NCI-H1092 (cell line): ENCODE results near the gene TBC1D22A.

Experiments
- DNase-seq: peaks from one replicate; lab custom pipeline; 2025; lab: John Stamatoyannopoulos, UW

TBC1D22A gene

DNA sequence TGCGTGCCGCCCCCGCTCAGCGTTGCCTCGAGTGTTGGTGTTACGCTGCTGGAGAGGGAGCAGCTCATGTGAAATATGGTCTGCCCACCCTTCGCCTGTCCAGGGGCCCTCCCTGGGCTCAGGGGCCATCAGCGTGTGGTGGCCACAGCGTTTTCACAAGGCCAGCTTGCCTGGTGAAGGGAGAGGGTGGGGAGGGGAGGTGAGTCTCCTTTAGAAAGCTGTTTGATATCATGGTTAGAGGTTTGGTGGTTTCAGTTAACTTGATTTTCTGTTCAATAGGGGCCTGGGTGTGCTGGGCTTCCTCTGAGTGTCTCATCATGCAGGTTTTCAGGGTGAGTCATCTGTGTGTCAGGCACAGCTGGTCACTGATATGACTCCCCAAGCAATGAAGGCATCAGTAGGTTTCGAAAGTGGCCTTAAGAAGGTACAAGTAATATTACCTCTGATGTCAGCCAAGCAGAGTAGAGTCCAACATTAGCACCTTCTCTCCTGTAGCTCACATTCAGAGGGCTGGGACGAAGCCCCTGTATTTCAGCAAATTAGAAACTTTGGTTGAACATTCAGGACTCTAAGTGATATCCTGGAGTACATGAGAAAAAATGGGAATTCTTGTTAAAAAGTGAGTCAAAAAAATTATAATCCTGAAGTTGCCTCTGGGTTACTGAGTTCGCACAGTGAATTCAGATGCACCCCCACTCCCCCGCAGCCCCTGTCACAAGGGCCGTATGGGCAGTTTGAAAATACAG lies 172.5 kb downstream of the TBC1D22A start:
- no peak for DNase-seq

DNA sequence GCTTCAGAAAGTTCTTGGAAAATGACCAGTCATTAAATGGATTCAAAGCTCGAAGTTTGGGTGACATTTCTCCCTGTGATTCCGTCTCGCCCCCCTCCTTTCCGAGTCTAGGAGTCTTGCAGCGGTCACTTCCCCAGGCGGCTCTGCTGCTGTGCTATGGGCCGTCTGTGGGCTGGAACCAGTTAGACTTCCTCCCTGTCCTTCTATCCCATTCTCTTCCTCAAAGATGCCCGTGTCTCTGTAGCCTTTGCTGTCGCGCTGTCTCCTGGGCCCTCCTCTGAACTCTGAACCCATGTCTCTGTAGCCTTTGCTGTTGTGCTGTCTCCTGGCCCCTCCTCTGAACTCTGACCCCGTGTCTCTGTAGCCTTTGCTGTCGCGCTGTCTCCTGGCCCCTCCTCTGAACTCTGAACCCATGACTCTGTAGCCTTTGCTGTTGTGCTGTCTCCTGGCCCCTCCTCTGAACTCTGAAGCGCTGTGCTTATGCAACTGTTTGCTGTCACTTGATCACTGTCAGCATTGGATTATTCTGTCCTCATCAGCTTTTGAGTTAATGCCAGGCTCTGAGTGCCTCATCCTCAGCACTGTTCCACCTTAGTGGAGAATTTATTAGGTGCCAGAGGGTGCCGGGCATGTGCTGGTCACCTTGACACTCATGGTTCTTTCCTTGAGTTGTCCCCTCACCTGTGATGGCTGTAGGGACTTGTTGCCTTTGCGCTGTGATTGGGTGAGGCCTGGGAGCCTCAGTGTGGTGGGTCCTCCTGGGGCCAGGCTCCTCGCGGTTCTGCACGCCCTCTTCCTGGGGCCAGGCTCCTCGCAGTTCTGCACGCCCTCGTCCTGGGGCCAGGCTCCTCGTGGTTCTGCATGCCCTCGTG lies 173.3 kb downstream of the TBC1D22A start:
- DNase-seq = no peak

DNA sequence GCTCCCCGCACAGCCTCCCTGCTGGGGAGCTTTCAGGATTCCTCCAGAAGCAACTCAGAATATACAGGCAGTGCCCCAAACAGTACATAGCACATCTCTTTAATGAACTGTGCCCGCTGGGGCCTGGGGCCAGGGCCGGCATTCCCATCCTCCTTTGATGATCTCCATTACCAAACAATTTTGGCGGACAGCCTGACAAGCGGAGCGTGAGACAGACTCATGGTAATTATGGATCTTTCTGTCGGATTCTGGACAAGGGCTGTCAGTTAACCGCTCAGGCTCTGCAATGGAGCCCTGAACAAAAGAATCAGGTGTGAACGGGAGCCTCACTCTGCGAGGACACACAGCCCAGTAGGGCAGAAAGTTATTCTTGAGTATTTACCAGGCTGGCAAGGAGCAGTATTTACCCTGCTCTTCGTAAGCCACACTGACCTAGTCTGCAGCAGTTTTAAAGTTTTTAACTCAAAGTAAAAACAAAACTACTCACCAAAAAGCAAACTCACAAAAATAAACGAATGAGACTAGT lies 174.0 kb downstream of the TBC1D22A start:
- no peak for DNase-seq

DNA sequence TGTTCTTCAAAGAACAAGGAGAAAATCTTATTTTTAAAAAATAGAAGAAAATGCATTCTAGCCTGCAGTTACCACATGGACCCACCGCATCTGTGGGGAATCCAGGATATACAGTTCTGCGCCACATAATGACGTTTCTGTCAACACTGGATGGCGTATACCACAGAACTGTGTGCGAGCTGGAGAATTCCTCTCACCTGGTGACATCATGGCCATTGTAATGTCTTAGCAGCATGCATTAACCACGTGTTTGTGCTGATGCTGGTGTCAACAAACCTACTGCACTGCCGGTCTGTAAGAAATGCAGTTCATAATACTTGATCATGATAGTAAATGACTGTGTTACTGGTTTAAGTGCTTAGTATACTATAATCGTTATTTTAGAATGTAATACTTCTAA lies 174.7 kb downstream of the TBC1D22A start:
- no peak for DNase-seq

DNA sequence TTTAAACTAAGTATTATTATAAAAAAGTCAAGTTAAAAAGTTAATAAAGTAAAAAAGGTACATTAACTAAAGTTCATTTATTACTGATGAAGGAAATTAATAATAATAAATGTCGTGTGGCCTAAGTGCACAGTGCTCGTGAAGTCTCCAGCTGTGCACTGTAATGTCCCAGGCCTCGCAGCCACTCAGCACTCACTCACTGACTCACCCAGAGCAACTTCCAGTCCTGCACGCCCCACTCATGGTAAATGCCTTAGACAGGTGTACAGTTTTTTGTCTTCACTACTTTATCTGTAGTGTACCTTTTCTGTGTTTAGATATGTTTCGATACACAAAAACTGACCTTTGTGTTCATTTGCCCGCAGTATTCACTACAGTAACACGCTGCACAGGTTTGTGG lies 175.5 kb downstream of the TBC1D22A start:
- no peak for DNase-seq

DNA sequence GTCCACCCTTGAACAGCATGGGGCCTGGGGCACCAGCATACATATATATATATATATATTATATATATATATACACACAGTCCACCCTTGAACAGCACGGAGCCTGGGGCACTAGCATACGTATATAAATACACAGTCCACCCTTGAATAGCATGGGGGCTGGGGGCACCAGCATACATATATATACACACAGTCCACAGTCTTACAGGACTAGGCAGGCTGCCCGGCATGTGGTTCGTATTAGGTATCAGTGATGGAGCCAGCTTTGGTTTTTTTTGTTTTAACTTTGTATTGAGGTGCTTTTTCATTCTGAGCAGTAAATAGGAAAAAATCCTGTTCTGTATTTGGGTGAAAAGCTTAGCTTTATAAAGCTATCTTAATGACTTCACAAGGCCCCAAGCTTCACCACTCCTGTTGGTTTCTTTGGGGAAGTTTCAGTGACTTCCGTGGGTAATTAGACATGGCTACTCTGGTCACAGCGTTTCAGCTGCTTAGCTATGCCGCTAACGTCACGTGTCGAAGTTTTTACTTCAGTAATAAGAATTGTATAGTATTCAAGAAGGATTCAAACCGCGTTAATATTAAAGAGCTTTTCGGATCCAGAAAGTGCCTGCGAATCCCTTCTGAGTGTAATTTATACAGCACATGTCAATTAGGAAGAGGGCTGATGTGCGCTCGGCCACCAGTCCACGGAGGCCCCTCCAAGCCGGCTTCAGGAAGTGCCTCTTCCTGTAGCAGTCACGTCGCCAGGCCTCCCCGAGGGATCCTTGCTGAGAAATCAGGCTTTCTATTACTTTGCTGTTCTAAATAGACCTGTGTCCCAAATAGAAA lies 179.7 kb downstream of the TBC1D22A start:
- no peak for DNase-seq

DNA sequence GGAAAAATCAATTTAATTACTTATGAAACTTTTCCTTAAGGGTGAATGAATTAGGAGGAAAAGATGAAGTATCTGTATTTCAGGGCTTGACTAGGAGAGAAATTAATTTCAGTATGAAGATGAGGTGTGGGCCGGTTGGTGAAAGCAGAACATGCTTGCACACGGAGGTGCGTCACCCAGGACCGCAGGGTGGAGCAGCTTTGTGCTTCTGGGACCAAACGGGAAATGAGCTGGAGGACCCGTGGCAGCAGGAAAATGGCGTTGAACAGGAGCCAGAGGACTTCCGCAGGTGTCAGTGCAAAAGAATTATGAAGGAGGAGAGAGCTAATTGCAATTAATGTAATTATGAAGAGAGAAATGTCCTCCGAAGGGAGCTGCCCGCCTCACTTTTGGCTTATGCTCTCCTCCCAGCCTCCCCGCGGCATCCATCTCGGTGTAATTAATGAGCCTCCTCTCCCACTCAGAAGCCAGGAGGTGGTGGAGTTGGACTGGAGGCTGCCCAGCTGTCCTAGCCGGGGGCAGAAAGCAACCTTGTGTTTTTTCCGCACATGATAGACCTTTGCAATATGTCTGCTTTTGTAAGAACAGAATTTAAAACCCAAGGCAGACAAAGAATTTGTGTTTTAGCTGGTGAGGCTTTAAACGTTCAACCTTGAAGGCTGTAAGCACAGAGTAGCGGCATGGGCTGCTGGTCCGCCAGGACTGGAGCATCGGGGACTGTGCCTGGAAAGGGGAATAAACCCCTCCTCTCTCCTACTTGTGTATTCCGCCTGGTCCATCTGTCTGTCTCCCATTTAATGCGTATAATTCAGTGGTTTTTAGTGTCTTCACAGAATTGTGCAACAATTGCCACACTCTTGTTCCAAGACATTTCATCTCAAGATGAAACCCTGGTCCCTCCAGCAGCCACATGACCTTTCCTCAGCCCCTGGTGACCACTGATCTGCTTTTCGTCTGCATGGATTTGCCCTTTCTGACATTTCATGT lies 180.6 kb downstream of the TBC1D22A start:
- no peak for DNase-seq

DNA sequence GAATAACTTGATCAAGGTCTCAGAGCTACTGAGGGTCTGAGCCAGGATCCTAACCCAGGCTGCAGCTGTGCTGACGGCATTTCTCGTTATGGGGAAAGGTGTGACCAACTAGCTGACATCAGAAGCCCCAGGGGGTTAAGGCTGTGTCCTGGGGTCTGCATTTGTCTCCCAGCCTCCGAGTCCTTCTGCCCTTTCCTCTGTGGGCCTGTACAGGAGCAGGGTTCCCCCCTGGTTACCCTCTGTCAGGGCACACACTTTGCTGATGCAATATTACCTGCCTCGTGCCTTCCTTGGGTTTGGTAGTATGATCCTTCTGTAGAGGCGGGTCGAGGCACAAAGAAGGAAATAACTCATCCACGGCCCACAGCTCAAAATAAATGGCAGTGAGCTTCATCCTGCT lies 183.0 kb downstream of the TBC1D22A start:
- DNase-seq = no peak

DNA sequence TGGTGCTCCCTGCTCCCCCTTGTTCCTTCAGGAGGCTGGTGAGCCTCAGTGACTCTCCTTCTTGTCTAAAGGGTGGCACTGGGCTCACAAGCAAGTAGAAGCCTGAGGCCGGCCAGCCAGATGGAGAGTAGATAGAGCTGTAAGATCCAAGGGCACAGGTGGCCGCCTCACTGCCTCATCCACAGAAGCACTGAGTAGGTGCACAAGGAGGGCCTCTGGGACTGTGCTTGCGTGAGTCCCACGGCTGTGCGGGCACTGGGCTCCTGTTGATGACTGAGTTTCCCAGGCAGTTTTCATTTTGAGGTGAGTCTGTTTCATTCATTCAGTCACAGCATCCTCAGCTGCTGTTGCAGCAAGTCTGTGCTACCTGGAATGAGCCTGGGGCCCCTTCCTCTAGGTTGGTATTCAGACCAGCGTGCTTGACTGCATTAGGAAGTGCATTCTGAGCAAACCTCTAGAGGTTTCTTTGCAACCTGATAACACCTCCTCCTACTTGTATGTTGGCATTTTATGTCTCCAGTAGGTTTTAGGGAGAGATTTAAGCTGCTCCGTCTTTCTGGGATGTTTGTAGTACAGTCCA lies 184.0 kb downstream of the TBC1D22A start:
- no peak for DNase-seq

DNA sequence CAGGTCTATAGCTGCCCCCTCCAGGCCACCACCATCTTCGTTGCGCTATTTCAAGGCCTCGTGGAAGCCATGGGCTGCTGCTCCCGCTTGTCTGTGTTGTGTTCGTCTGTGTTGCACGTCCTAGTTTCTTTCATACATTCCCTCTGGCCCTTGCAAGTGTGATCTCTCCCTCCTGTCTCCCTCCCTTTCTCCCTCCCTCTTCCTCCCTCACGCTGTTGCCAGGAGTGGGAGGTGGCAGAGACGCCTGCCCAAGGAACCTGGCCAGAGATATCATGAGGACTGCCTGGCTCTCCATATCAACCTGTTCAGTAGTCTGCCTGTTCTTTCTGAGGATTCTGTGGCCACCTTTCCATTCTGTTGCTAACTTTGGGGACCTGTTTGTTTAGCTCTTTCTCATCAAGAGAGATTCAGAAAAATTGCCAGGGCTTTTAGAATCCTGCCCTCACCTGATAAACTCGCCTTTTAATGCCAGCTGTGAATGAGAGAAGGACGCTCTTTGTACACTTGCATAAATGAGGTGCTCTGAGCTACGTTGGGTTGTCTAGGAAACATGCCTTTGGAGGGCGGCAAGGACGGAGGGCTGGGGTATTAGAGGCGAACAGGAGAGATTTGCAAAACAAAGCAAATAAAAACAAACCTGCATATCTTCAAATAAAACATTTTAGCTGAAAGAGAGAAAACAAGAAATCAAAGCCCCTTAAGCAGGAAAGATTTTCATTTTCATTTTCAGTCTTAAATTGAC lies 185.2 kb downstream of the TBC1D22A start:
- DNase-seq = no peak

DNA sequence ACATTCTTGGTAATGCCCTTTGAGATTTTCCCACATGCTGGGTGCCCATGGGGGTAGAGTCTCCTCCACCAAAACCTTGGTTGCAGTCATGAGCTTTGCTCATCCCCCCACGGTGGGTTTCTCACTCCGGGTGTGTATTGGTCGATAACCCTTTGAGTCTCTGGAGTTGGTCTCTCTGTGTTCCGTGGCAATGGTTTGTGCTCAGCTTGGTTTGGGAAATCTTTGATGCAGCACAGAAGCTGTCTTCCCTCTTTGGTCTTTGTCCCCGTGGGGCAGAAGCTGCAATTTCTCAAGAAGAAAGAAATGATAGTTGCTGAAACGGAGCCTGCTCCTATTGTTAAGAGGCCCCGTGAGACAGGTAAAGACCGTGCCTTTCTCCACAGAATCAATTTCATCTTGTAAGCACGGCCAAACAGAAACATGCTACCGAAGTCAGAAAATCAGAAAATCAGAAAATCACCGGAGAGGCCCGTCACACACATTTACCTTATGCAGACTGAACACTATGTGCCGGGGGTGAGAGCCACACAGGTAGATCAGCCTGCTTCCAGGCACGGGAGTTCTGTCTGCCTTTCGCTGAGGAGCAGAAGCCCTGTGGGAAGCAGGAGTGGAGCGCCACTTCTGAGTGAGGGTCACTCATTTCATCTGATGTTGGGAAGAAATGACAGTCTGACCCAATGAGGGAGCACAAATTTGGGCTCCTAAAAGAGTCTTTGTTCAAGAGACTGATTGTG lies 186.1 kb downstream of the TBC1D22A start:
- DNase-seq = no peak

DNA sequence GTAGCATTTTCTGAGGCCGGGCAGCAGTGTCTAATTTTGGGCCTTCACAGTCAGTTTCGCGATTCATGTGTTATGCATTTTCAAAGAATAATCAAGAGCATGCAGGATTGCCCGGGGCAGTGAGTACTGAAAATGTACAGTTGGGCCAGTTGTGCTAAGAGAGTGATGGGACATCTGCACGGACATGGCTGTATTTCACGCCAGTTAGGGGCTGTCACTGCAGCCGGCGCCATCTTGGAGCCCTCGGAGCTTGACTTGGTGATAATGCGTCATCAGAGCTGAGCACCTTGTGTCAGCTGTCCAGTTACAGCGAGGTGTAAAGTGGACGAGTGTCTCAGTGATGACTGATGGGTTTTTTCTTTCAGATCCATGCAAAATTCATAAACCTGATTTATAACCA lies 188.9 kb downstream of the TBC1D22A start:
- DNase-seq = no peak

DNA sequence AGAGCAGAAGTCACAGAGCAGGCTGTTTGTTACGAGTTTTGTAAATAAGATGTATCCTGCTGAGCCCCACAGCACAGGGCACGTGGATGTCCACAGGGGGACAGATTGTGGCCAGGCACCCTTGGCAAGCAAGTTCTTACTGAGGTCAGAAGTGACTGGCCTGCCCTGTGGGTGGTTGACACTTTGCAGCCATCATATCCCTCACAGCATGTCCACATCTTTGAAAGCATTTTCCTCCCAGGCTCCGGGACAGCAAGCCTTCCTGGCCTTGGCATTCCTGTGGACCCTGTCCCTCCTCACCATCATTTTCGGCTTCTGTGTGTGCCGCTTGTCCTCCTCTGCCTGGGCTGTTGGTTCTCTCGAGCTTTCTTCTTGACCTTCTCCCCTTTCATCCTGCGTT lies 189.5 kb downstream of the TBC1D22A start:
- DNase-seq = no peak

DNA sequence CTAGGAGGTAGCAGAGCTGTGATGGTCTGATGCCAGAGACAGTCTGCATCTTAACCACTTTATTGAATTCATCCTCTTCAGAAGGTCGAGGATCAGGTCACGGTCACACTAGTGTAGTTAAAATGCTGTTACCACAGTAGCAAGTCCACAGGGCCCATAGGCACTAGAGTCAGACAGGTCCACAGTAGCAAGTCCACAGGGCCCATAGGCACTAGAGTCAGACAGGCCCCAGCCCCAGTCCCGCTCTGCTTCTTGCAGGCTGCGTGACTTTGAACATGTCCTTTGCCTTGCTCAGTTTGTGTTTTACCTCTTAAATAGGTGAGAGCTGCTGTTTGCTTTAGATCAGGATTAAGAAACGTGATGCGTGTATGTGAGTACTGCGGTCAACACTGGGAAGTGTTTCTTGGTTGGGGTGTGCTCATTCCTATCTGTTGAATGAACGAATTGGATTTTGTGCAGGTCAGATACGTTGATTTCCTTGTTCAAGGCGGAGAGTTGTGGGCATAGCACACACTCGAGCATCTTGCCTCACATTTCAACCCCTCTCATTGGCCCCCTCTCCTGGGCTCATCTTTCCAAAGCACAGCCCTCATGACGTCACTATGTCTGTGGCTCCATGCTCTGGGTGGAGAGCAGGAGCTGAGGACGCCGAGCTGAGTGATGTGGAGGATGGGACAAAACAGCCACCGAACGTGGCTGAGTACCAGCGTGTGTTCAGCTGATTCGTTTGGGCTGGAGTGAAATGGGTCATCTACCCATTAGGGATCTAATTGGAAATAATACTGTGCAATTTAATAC lies 191.7 kb downstream of the TBC1D22A start:
- DNase-seq = no peak

DNA sequence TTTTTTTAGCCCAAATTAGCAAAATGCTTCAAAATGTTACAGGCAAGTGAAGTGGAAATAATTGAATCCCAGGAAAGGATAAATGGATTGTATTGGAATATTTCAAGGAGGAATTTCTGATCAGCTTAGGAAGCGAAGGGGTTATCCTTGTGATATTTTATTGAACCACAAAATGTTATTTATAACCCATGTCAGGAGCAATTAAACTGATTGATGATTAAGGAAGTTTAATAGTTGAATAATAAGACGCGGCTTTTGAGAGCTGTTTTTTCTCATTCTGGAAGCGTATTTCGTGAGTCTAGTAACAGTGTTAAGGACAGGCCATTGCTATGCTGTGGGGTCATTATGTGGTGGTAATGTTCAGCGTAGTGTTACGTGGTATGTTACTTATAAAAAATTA lies 192.3 kb downstream of the TBC1D22A start:
- no peak for DNase-seq

DNA sequence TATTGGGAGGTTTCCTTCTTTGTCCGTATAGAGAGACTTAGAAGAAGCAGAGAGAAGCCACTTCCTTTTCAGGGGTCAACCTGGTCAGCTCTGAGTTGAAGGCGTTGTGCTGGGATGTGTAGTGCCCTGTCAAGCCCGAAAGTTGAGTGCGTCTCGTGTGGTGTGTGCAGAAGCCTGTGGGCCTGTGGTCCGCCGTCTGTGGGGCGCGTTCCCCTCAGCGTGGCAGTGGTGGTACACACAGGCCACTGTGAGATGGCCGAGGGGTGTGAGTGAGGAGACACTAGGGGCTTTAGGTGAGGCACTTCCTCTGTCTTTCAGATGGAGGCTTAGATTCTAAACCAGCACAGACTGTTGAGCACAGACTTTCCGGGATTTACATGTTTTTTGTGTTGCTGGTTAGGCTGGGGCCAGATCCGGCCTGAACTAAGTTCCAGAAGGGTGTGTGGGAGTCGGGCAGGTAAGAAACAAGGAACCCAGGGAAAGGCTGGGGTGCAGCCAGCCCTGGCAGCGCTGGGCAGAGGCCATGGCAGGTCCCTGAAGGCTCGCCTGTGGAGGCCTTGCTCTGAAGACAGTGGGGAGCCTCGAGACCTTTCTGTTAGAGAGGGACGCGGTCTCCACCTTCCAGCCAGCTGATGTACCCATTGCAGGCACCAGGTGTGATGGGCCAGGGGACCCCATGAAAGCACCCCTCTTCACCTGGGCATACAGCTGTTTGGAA lies 194.2 kb downstream of the TBC1D22A start:
- DNase-seq = no peak

DNA sequence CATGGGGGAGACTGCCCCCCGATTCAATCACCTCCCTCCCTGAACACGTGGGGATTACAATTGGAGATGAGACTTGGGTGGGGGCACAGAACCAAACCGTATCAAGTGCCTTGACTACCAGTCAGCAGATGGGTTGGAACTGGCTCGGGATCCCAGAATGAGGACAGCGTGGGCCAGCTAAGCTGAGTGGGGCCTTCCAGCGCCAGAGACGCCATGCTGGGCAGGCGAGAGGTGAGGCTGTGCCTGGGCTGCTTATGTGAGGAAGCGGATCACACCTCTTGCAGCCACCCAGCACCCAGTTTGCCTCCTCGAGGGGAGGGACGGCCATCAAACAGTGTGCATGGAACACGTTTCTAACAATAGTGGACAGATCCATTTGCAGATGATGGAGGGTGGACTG lies 195.1 kb downstream of the TBC1D22A start:
- DNase-seq = no peak

DNA sequence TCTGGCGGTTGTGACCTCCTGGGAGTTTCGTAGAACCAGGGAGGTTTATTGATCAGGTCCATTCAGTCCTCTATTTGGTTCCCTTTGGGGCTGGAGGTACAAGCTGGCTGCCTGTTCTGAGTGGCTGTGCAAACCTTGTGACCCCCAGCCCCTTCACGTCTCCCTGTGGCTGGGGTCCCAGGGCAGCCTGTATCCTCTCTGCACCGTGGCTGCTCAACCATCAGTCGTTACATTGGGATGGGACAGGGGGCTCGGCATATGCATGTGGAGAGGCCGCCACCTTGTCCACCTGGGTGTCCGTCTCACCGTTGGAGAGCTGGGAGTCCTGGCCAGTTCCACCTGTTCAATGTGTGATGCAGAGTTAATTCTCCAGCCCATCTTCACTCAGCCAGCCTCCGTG lies 195.7 kb downstream of the TBC1D22A start:
- DNase-seq = no peak
